HAP-1 (cell line): Measurements from ENCODE around the gene PCSK7.
A peak's percentile ranks its signal among the peaks of the same experiment; 100 is the strongest.
"Not testable (repeated sequence)": the region's sequence is repeated elsewhere in the genome, so short reads cannot be mapped to it uniquely, and the experiment has no call there.

ENCODE experiments used
- DNase-seq, 2 experiments: peaks; one replicate each; pipeline ENCODE4 v3.0.0-alpha.2; 2016 to 2020; ENCODE audit warnings: low spot score in 2 of 2
- H3K27me3 ChIP-seq: fragments of 250-450 bp; sonication (Bioruptor Pico); 2 replicates; pipeline ENCODE4 v1.5.1; 2020; ENCODE audit warnings: low read depth, mild to moderate bottlenecking, moderate library complexity
- H3K36me3 ChIP-seq: fragments of 250-450 bp; sonication (Bioruptor Pico); replicated peaks from 2 replicates; pipeline ENCODE4 v1.5.1; 2020; ENCODE audit warnings: mild to moderate bottlenecking
- H3K4me1 ChIP-seq: fragments of 250-450 bp; sonication (Bioruptor Pico); 2 replicates; pipeline ENCODE4 v1.5.1; 2020; ENCODE audit warnings: mild to moderate bottlenecking
- H3K4me3 ChIP-seq: fragments of 250-450 bp; sonication (Bioruptor Pico); 2 replicates; pipeline ENCODE4 v1.5.1; 2020; ENCODE audit warnings: mild to moderate bottlenecking, moderate library complexity
- H3K9me3 ChIP-seq: fragments of 250-450 bp; sonication (Bioruptor Pico); 2 replicates; pipeline ENCODE4 v1.5.1; 2020; ENCODE audit warnings: mild to moderate bottlenecking, moderate library complexity
- in situ Hi-C: fragments of 300-500 bp; cut with MboI; formaldehyde crosslinking; loops from 3 replicates; pipeline ENCODE4 v1.14.3; 2020; ENCODE audit warnings: low sequenced_read_pairs, inconsistent platforms, mixed read lengths

Gene PCSK7

DNA sequence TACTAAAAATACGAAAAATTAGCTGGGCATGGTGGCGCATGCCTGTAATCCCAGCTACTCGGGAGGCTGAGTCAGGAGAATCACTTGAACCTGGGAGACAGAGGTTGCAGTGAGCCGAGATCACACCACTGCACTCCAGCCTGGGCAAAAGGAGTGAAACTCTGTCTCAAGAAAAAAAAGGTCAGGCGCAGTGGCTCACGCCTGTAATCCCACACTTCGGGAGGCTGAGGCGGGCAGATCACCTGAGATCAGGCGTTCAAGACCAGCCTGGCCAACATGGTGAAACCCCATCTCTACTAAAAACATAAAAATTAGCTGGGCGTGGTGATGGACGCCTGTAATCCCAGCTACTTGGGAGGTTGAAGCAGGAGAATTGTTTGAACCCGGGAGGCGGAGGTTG, 48.7 kb downstream of the PCSK7 start:
- in situ Hi-C loops, H3K27me3 ChIP-seq, DNase-seq, H3K9me3 ChIP-seq, H3K36me3 ChIP-seq, H3K4me3 ChIP-seq: not testable (repeated sequence)
- peaks cover 16% of the 10 kb centered on the region for H3K4me1 ChIP-seq

DNA sequence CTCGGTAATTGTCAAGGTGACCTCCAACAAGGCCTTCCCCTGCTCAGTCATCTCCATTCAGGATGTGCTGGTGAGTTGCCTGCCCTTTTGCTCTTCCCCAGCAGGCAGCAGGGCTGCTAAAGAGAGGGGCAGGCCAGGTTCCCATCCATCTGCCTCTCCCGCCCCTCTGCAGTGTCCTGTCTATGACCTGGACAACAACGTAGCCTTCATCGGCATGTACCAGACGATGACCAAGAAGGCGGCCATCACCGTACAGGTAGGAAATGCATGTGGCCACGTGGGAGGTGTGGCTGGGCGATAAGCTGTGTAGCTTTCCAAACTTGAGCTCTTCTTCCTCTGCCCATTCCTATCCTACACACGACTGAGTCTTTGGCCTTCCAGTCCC, 49.3 kb downstream of the PCSK7 start:
- no peak overlapping the region for H3K4me3 ChIP-seq
- H3K4me1 ChIP-seq: peaks cover 20% of the 10 kb centered on the region
- in situ Hi-C loops: no loop called here
- no peaks in the 10 kb centered on the region for H3K27me3 ChIP-seq
- H3K9me3 ChIP-seq: no peaks in the 10 kb centered on the region
- no peak for DNase-seq
- H3K36me3 ChIP-seq: peaks cover 3% of the 10 kb centered on the region

DNA sequence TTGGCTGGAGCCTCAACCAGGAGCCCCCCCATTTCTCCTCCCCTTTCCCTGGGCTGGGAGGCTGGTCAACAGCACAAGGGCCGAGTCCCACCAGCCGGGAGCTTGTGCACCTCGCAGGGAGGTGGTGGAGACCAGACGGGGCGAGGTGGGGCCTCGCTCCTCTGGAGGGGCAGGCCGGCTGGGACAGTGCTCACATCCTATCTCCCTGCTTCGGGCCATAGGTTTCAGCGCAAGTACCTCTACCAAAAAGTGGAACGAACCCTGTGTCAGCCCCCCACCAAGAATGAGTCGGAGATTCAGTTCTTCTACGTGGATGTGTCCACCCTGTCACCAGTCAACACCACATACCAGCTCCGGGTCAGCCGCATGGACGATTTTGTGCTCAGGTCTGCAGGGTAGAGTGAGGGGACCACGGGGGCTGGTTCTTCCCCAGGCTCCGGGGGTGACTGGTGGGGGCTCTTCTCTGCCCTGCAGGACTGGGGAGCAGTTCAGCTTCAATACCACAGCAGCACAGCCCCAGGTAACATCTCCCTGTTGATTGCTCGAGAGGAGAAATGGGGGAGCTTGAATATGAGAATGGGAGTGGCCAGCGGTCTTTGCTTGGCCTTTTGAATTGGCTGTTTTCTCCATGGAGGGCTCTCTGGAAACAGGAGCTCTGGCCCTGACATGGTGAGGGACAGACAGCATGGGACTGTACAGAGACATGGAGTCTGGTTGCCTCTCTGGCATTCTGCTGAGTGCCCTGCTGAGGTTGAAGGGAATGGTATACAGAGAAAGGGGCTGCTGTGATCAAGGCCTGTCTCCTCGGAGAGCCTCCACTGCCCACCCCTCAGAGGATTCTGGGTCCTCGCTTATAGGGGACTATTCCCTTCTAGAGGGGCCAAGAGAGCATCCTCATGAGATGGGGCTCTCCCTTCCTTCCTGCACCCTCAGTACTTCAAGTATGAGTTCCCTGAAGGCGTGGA, 50.0 kb downstream of the PCSK7 start:
- H3K27me3 ChIP-seq: no peaks in the 10 kb centered on the region
- no peaks in the 10 kb centered on the region for H3K9me3 ChIP-seq
- H3K4me3 ChIP-seq: no peak overlapping the region
- in situ Hi-C loops: no loop called here
- peaks cover 3% of the 10 kb centered on the region for H3K36me3 ChIP-seq
- DNase-seq: no peak
- peaks cover 20% of the 10 kb centered on the region for H3K4me1 ChIP-seq

DNA sequence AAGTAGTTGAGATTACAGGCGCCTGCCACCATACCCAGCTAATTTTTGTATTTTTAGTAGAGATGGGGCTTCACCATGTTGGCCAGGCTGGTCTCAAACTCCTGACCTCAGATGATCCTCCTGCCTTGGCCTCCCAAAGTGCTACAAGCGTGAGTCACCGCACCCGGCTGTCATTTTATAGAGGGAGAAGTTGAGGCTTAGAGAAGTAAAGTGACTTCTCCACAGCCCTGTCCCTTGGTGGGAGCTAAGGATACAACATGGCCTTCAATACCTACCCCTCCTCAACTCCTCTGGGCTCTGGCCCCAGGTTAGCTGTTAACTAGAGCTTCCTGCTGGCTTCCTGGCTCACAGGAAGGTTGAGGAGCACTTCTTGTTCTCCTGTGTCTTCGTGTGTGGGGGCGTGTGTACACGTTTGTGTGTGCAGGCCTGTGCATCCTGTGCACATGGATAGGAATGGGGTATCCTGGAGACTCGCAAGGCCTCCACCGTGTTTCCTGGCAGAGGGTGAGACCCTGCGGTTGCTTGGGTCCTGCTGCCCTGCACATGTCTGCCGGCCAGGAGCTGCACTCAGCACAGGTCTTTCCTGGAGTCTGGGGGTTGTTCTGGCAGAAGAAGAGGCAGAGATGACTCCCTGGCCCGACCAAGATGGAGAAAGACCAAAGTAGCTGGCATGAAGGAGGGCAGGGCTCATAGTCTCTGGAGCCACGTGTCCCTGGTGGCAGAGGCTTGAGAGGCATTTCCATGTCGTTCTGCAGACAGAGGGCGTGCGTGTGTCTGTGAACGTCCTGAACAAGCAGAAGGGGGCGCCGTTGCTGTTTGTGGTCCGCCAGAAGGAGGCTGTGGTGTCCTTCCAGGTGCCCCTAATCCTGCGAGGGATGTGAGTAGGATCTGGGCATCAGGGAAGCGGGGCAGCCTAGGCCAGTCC, 51.0 kb downstream of the PCSK7 start:
- Histone ChIP-seq H3K4me1 (peaks cover 20% of the 10 kb centered on the region), H3K9me3 (no peaks in the 10 kb centered on the region), H3K27me3 (no peaks in the 10 kb centered on the region), H3K4me3 (no peak overlapping the region), H3K36me3 (peaks cover 3% of the 10 kb centered on the region)
- in situ Hi-C loops: no loop called here
- DNase-seq: peak in 1 of 2 experiments; percentile 74

DNA sequence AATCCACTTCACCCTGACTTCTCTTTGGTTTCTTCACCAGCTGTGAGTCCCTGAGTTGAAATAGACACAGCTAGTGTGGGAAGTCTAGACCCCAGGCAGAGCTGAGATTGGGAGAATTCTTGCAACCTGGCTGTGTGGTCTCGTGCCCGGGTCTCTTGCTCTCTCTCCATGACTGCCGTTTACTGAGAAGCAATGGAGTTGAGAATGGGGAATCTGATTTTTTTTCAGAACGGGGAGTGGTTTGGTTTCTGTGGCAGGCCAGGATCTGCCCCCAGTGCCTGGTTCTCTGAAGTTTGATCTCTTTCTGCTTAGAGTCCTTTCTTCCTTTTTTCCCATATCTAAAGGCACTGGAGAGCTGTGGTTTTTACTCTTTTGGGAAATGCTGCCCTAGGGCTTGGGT, 51.9 kb downstream of the PCSK7 start:
- Histone ChIP-seq H3K27me3 (no peaks in the 10 kb centered on the region), H3K4me1 (peaks cover 20% of the 10 kb centered on the region), H3K9me3 (no peaks in the 10 kb centered on the region), H3K36me3 (peaks cover 3% of the 10 kb centered on the region), H3K4me3 (peak overlapping the region; percentile 56; the same call in 1 of the 2 replicates)
- DNase-seq: peak in 1 of 2 experiments; percentile 28
- in situ Hi-C loops: no loop called here

DNA sequence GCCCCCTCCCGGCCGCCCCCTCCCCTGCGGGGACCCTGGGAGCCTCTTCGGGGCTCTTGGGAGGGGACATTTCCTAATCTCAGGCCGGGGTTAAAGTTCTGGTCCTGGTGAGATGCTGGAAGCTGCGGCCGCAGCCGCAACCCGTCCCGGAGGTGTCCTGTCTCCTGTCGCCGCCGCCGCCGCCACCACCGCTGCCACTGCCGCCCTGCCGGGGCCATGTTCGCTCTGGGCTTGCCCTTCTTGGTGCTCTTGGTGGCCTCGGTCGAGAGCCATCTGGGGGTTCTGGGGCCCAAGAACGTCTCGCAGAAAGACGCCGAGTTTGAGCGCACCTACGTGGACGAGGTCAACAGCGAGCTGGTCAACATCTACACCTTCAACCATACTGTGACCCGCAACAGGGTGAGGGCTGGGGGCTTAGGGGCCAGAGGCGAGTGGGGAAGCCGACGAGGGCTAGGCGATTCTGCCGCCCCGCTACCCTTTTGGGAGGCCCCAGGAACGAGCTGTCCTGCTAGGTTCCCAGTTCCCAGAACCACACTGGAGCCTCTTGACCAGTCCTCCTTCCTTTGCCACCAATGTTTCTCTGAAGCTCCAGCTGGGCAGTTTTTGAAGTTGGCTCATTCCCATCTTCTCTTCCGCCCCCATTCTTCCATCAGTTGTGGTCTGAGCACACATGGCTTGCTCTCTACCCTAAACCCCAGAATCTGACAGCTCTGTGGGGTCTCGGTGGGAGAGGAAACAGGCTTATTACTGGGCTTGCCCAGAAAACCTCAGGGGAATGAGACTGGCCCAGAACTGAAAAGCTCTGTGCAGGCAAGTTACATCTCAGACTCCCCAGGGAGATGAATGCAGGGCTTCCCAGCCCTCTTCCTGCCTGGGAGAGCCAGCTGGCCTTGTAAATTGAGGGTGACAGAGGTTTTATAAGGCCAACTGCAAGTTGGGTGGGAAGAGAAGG, 52.5 kb downstream of the PCSK7 start:
- in situ Hi-C loops: no loop called here
- DNase-seq: peak in 1 of 2 experiments; percentile 59

DNA sequence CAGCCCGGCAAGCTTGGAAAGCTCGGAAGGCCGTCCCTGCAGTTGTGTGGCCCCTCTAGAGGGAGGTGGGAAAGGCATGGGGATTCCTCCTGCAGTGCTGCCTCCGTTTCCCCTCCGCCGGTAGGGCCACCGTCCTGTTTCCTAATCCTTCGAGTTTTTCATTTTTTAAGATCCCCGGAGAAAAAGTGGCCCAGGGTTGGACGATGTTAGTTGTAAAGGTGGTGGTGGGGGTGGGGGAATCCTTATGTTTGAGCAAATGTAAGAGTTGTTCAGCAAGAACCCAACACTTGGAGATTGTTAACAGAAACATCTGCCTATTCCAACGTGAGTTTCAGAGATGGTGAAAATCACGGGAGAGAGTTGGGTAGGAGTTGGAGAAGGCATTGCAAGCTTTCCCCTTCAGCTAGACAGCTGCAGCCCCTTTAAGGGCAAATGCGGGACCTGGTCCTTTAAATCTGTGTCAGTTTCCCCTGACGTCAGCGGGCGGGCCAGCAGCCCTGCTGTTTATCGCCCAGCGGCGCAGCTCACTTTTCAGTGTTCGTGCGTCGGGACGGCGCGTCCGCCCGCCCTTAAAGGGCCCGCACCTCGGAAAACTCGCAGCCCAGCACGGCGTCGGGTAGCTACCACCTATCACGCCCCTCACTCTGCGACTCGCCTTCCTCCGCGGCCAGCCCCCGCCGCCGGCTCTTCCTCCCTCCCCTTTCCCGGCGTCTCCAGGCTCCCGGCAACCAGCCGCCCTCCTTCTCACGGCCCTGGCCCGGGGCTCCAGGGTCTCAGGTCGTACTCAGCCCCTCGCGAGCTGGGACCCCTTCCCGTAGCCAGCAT, 53.5 kb downstream of the PCSK7 start, which contains the start of gene SIDT2:
TSS of gene SIDT2 (plus strand) at position 534 of the 825 bp plus-strand sequence. CDS start 521 bp downstream, outside the sequence.
- H3K4me3 ChIP-seq: peak within 1 kb of the TSS; percentile 56
- H3K36me3 ChIP-seq: peaks cover 3% of the 10 kb centered on the region
- H3K4me1 ChIP-seq: peaks cover 20% of the 10 kb centered on the region
- in situ Hi-C loops: no loop called here
- H3K27me3 ChIP-seq: no peaks in the 10 kb centered on the region
- DNase-seq: peak; percentile 90 to 94
- no peaks in the 10 kb centered on the region for H3K9me3 ChIP-seq

More for the DNA sequence above, 52.5 kb downstream of the PCSK7 start:
- Histone ChIP-seq H3K36me3 (peaks cover 3% of the 10 kb centered on the region), H3K4me3 (peak overlapping the region; percentile 56), H3K9me3 (no peaks in the 10 kb centered on the region), H3K27me3 (no peaks in the 10 kb centered on the region), H3K4me1 (peaks cover 20% of the 10 kb centered on the region)

DNA sequence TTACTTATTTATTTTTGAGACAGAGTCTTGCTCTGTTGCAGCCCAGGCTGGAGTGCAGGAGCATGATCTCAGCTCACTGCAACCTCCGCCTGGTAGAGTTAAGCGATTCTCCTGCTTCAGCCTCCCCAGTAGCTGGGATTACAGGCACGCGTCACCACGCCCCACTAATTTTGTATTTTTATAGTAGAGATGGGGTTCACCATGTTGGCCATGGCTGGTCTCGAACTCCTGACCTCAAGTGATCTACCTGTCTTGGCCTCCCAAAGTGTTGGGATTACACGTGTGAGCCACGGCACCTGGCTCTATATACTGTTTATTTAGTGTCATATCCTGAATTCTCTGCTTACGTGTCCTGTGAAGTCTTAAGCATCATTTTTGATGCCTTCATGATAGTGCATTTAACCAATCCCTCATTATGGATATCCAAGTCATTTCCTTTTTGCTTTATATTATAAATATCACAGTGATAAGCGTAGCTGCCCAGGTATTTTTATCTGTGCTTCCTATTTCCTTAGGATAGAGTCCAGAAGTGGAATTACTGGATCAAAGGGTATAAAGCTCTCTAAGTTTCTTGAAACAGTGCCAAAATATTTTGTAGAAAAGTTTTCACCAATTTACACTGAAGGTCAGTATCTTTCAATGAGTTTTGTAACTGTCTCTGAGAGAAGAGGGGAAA, 54.2 kb downstream of the PCSK7 start:
- Histone ChIP-seq H3K36me3 (peaks cover 3% of the 10 kb centered on the region), H3K27me3 (no peaks in the 10 kb centered on the region), H3K4me1 (peaks cover 20% of the 10 kb centered on the region), H3K9me3 (no peaks in the 10 kb centered on the region), H3K4me3 (peak overlapping the region; percentile 56; the same call in 1 of the 2 replicates)
- in situ Hi-C loops: no loop called here
- DNase-seq: no peak

DNA sequence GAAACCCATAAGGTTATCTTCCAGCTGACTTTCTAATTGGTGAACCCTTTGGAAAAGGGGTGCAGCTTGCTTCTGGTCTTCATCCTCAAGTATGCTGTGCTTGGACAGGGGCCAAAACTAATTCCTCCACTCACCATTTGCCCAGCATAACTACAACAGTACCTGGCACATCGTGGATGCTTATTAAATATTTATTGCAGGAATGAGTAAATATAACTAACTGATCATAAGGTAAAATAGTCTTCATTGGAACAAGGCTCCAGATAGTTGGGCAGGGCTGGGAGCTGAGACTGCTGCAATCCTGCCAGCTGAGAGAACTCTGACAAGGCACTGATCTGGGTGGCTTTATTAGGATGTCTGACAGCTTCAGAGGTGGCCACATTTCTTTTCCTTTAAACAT, 55.7 kb downstream of the PCSK7 start:
- H3K4me1 ChIP-seq: peaks cover 20% of the 10 kb centered on the region
- H3K27me3 ChIP-seq: no peaks in the 10 kb centered on the region
- H3K4me3 ChIP-seq: no peak overlapping the region
- in situ Hi-C loops: no loop called here
- no peak for DNase-seq
- H3K9me3 ChIP-seq: no peaks in the 10 kb centered on the region
- peaks cover 5% of the 10 kb centered on the region for H3K36me3 ChIP-seq

DNA sequence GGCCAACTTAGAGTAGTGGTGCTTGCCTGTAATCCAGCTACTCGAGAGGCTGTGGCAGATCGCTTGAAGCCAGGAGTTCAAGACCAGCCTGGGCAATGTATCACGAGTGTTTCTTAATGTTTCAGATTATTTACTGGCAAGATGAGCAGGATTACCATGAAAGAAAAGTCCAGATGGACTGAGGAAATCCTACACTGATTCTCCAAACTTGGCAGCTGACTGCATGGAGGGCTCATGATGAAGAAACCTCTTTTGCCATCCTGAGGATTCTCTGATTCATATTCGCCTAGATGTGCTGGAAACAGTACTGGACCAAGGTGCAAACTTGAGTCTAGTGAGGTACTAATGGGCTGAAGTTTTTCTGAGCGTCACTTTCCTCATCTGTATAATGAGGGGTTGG, 56.1 kb downstream of the PCSK7 start:
- H3K36me3 ChIP-seq: peaks cover 6% of the 10 kb centered on the region
- no peak for DNase-seq
- no peak overlapping the region for H3K4me3 ChIP-seq
- in situ Hi-C loops: no loop called here
- H3K9me3 ChIP-seq: no peaks in the 10 kb centered on the region
- H3K4me1 ChIP-seq: peaks cover 19% of the 10 kb centered on the region
- no peaks in the 10 kb centered on the region for H3K27me3 ChIP-seq

DNA sequence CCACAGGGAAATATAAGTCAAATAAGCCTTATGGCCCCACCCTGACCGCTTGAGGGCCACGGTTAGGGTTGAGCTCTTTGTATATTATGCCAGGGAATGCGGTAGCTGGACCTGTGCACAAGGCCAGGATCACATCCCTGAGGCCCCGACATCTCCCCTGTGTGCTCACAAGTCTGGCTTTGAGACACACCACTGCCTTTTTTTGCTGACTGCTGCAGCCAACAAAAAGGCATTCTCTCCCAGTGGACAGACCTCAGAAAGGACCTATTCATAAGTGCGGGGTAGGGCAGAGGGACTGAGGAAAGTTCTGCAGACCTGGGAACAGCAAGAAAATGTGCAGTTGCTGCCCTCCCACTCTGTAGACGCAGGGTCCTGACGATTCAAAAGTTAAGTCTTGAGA, 56.8 kb downstream of the PCSK7 start:
- peaks cover 15% of the 10 kb centered on the region for H3K4me1 ChIP-seq
- in situ Hi-C loops: no loop called here
- H3K36me3 ChIP-seq: peaks cover 9% of the 10 kb centered on the region
- no peak for DNase-seq
- H3K27me3 ChIP-seq: no peaks in the 10 kb centered on the region
- H3K9me3 ChIP-seq: no peaks in the 10 kb centered on the region
- no peak overlapping the region for H3K4me3 ChIP-seq
